ENCODE measurements around the gene FAM240B. TPM values are rescaled to one million over a fixed set of nuclear protein-coding genes. Genes with fewer than 3 reads are reported as not detected.

Gene FAM240B
- total RNA-seq, 1 donor from 2014 or later = not detected

- Mint-ChIP-seq H3K9me3 (ENCODE audit: unreplicated experiment) (no peaks in the 10 kb centered on the region), H3K4me3 (ENCODE audit: unreplicated experiment) (no peak overlapping the region), H3K27me3 (ENCODE audit: unreplicated experiment) (no peaks in the 10 kb centered on the region), H3K27ac (ENCODE audit: unreplicated experiment) (no peak overlapping the region), H3K36me3 (ENCODE audit: low read depth, unreplicated experiment) (no peaks in the 10 kb centered on the region), H3K4me1 (ENCODE audit: unreplicated experiment) (peaks cover 5% of the 10 kb centered on the region)
- TF ChIP-seq CTCF (IDR thresholded peaks at IDR 0.05; ENCODE audit: unreplicated experiment) = no peak
- no peak for DNase-seq (ENCODE audit: low spot score)
Measured at GRCh38 chr9:38737246-38737645, 17.3 kb upstream of the FAM240B start.

- H3K9me3 Mint-ChIP-seq (ENCODE audit: unreplicated experiment) = no peaks in the 10 kb centered on the region
- H3K4me3 Mint-ChIP-seq (ENCODE audit: unreplicated experiment) = no peak overlapping the region
- no peaks in the 10 kb centered on the region for H3K36me3 Mint-ChIP-seq (ENCODE audit: low read depth, unreplicated experiment)
- no peaks in the 10 kb centered on the region for H3K27me3 Mint-ChIP-seq (ENCODE audit: unreplicated experiment)
- no peak for TF ChIP-seq CTCF (IDR thresholded peaks at IDR 0.05; ENCODE audit: unreplicated experiment)
- no peak for DNase-seq (ENCODE audit: low spot score)
- H3K4me1 Mint-ChIP-seq (ENCODE audit: unreplicated experiment) = no peaks in the 10 kb centered on the region
- no peak overlapping the region for H3K27ac Mint-ChIP-seq (ENCODE audit: unreplicated experiment)
Measured at GRCh38 chr9:38734831-38735230, 14.9 kb upstream of the FAM240B start.

GRCh38 chr9:38733503-38733902 lies 13.6 kb upstream of the FAM240B start:
- Mint-ChIP-seq H3K27ac (ENCODE audit: unreplicated experiment) (no peak overlapping the region), H3K9me3 (ENCODE audit: unreplicated experiment) (no peaks in the 10 kb centered on the region), H3K27me3 (ENCODE audit: unreplicated experiment) (no peaks in the 10 kb centered on the region), H3K4me1 (ENCODE audit: unreplicated experiment) (no peaks in the 10 kb centered on the region), H3K36me3 (ENCODE audit: low read depth, unreplicated experiment) (no peaks in the 10 kb centered on the region), H3K4me3 (ENCODE audit: unreplicated experiment) (no peak overlapping the region)
- no peak for TF ChIP-seq CTCF (IDR thresholded peaks at IDR 0.05; ENCODE audit: unreplicated experiment)
- DNase-seq (ENCODE audit: low spot score) = no peak

GRCh38 chr9:38732885-38733284 lies 13.0 kb upstream of the FAM240B start:
- no peaks in the 10 kb centered on the region for H3K4me1 Mint-ChIP-seq (ENCODE audit: unreplicated experiment)
- no peaks in the 10 kb centered on the region for H3K27me3 Mint-ChIP-seq (ENCODE audit: unreplicated experiment)
- no peak overlapping the region for H3K4me3 Mint-ChIP-seq (ENCODE audit: unreplicated experiment)
- no peaks in the 10 kb centered on the region for H3K36me3 Mint-ChIP-seq (ENCODE audit: low read depth, unreplicated experiment)
- no peak for DNase-seq (ENCODE audit: low spot score)
- no peak overlapping the region for H3K27ac Mint-ChIP-seq (ENCODE audit: unreplicated experiment)
- TF ChIP-seq CTCF (IDR thresholded peaks at IDR 0.05; ENCODE audit: unreplicated experiment) = no peak
- no peaks in the 10 kb centered on the region for H3K9me3 Mint-ChIP-seq (ENCODE audit: unreplicated experiment)

GRCh38 chr9:38727497-38728001 lies 7.6 kb upstream of the FAM240B start:
- Mint-ChIP-seq H3K4me3 (ENCODE audit: unreplicated experiment) (no peak overlapping the region), H3K27me3 (ENCODE audit: unreplicated experiment) (no peaks in the 10 kb centered on the region), H3K27ac (ENCODE audit: unreplicated experiment) (no peak overlapping the region), H3K9me3 (ENCODE audit: unreplicated experiment) (no peaks in the 10 kb centered on the region), H3K36me3 (ENCODE audit: low read depth, unreplicated experiment) (no peaks in the 10 kb centered on the region), H3K4me1 (ENCODE audit: unreplicated experiment) (no peaks in the 10 kb centered on the region)
- DNase-seq (ENCODE audit: low spot score) = peak; percentile 37
- TF ChIP-seq CTCF (IDR thresholded peaks at IDR 0.05; ENCODE audit: unreplicated experiment) = no peak

All from endothelial cell (in vitro differentiated cells).